NCI-H1092 treated with DMSO at 0.1 percent for 48 hours (cell line): Measurements from ENCODE around the gene BTBD9.
"Not testable (repeated sequence)": the region's sequence is repeated elsewhere in the genome, so short reads cannot be mapped to it uniquely, and the experiment has no call there.

Source experiments
- DNase-seq: peaks from one replicate; lab custom pipeline; 2025; lab: John Stamatoyannopoulos, UW

Gene BTBD9

DNA sequence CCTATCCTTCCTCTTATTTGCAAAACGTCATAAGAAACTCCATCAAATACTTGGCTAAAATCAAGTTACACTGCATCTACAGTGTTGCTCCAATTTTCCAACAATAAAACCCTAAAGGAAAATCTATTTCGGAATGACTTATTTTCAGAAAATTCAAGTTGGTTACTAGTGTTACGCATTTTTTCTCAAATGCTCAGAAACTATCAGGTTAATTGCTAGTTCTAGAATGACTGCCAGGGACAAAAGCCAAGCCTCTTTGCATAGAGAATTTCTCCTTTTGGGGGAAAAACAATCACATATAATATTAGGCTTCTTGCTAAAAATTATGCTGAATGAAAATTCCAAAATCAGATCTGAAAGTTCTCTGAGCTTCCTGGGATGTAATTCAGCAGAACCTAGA lies 210.2 kb downstream of the BTBD9 start:
- DNase-seq = no peak

DNA sequence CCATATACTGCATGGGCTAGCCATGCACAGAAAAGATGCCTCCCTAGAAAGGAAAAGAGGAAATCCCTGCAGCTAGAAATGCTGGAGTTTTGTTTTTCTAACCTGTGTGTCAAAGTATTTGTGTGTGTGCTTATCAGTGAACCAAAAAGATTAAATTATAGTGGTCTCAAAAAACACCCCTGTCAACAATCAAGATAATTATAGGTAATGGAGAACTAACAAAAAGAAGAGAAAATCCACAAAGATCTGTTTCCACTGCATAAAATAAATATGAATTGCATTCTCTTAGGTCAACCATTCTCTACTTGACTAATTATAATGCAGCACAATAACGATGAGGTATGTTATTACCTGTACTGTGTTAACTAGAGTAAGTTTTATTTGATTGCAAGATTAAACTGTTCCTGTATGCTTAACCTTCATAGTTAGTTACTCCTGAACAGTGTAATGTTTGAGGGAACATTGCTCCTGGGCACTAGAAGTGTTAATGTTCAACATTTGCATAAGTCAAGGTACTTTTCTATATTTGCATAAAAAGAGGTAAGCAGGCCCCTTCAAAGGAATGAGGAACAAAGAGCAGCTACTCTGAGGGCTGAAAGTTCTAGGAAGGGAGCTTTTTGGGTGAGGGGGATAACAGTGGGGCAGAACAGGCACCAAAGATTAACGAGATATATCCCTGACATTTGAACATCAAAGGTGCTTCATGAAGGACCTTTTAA lies 212.1 kb downstream of the BTBD9 start:
- DNase-seq = no peak

- not testable (repeated sequence) for DNase-seq
These were observed 213.8 kb downstream of the BTBD9 start for GRCh38 chr6:38425788-38426488.

- no peak for DNase-seq
These were observed 216.0 kb downstream of the BTBD9 start for GRCh38 chr6:38423746-38424145.

GRCh38 chr6:38420207-38420606 lies 219.5 kb downstream of the BTBD9 start:
- DNase-seq = no peak

DNA sequence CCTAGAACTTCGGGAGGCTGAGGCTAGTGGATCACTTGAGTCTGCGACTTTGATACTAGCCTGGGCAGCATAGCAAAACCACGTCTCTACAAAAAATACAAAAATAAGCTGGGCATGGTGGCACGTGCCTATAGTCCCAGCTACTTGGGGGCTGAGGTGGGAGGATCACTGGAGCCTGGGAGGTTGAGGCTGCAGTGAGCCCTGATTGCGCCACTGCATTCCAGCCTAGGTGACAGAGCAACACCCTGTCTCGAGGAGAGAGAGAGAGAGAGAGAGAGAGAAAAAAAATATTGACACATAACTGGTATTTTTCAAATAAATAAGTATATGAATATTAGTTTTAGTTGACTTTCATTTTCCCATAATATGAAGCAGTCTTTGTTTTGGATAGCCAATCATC lies 222.2 kb downstream of the BTBD9 start:
- DNase-seq = no peak

- DNase-seq = no peak
These were observed 224.3 kb downstream of the BTBD9 start for GRCh38 chr6:38415231-38416005.

GRCh38 chr6:38413102-38413800 lies 226.5 kb downstream of the BTBD9 start:
- DNase-seq = no peak

DNA sequence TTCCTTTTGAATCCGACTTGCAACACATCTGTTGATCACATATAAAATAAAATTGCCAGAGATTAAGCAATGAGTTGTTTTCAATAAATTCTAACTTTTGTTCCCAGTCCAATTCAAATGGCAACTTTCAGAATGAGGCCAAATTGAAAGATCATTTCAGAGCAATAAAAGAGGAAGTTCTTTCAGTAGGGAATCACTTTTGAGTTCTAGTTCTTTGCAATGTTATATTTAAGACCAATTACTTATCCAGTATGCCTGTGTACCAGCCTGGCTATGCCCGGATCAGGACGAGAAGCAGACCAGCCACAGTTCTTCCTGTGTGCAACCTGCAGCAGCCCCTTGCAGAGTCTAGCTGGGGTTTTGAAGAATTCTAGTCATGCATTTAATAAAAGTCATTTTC lies 232.5 kb downstream of the BTBD9 start:
- no peak for DNase-seq

GRCh38 chr6:38406096-38406495 lies 233.6 kb downstream of the BTBD9 start:
- no peak for DNase-seq

DNA sequence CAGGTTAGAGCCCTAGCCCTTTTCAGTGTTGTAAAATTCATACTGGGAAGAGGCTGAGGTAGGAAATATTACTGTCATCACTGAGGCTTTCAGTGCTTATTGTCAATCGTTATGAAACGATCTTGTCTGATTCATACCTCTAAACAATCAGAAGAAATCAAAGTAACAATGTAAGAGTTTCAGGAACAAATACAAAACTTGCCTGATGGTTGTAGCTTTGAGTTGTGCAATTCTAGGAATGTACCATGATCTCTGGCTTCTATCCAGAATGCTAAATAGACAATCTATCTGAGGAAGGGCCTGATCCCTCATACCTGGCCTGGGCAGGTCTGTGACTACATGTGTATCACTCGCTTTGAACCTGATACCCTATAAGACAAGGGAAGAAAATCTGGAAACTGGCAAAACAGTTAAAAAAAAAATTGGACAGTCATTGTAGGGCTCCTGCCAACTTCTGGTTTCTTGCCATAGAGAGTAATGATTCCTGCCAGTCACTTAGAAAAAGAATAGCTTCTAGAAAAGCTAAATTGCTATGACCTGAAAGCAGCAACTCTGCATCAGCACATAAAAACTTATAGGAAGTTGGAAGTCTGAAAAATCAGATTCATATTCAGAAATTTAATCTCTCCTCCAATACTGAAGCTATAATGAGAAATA lies 234.7 kb downstream of the BTBD9 start:
- no peak for DNase-seq

DNA sequence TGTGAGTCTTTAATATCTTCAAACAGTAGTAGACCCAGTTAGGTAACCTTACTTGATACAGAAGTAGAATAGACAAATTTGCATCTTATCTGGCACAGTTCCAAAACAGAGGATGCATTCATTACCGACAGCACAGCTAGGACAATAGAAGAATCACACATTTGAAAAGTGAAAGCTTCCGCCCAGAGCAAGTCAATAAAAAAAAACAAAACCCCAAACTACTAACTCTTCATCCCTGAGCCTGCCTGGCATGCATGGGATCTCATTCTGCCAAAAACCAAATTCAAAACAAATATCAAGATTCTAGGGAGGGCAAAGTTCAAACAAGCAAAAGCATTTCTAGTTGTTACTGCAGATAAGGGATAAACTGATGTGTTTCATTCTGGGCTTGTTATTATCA lies 235.4 kb downstream of the BTBD9 start:
- DNase-seq = no peak

GRCh38 chr6:38403548-38403947 lies 236.2 kb downstream of the BTBD9 start:
- no peak for DNase-seq

DNA sequence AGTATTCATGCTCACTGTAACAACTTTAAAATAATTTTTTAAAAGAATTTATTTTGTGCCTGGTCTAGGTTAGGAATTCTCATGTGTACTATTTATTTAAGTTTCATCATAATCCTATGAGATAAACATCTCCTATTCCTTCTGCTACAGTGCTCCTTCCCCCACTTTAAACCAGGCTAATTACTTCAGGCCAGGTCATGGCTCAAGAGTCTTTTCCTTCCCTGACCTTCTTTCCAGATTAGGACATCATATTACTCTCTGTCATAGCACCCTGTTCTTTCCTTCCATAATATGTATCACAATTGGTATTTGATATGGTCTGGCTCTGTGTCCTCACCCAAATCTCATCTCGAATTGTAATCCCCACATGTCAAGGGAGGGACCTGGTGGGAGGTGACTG lies 239.0 kb downstream of the BTBD9 start:
- no peak for DNase-seq

- no peak for DNase-seq
These were observed 239.6 kb downstream of the BTBD9 start for GRCh38 chr6:38400101-38400500.

DNA sequence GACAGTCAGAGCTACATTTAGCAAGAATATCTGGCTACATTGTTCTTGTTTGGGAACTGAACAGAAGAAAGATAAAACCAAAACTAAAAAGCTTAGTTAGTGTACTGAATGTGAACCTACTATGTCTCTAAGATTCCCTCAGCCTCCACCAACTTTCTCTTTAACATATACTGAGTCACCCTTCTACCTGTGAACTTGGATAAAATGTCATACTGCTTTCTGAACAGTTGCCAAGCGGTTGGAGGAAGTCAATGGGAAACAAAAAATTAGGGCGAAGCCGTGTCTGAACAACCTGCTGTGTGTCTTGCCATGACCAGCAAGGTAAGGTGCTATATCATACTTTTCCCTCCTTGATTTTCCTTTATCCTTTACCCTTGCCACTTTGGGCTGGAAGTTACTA lies 243.5 kb downstream of the BTBD9 start:
- DNase-seq = no peak

GRCh38 chr6:38393986-38394385 lies 245.7 kb downstream of the BTBD9 start:
- no peak for DNase-seq

DNA sequence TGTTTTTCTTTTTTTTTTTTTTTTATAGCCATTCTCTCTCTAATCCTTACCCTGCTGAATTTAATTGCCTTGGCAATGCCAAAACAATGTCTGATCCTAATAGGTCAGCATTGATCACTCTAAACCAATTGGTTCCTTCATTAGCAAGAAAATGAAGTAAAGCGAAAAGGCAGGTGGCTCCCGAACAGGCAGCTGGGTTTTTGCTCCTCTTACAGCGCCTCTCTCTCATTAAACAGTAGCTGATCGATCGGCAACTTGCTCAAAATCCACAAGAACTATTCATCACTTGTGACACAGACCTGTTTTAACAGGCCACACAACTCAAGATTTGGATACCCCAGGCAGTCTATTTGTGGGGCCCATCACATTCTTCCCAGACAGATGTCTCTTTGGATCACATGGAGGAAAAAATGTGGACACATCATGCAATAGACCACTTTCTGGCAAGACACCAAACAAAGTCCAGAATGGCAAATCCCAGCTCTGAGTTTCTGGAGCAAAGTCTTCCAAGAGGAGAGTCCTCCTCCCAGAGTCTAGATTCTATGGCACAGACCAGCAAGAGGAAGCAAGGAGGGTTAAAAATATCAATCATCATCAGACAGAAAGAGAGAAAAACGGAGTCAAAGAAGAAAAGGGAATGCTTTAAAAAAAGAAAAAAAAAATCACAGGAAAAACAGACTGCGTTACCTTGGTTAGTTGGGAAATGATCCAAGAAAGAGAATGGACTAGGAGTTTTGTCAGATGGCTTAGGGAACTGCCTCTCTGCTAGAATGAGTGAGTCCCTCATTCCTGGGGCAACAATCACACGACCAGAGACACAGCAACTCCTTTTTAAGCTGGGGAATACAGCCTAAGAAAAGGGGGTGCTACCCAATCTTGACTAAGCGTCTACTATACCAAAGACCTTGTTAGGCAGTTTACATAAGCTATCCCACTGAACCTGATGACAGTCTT lies 247.8 kb downstream of the BTBD9 start:
- no peak for DNase-seq

GRCh38 chr6:38391206-38391605 lies 248.5 kb downstream of the BTBD9 start:
- no peak for DNase-seq

GRCh38 chr6:38389875-38390274 lies 249.9 kb downstream of the BTBD9 start:
- DNase-seq = no peak

- no peak for DNase-seq
These were observed 251.8 kb downstream of the BTBD9 start for GRCh38 chr6:38387971-38388370.
